Ramos (cell line): ENCODE measurements around the gene SGSH.
"Not testable (repeated sequence)": the region's sequence is repeated elsewhere in the genome, so short reads cannot be mapped to it uniquely, and the experiment has no call there.

Experiments used
- in situ Hi-C: fragments of 300-500 bp; cut with MboI; formaldehyde crosslinking; loops from one replicate; pipeline ENCODE4 v1.14.3; 2022; ENCODE audit warnings: low sequenced_read_pairs; ENCODE audit not compliant: unreplicated experiment

The SGSH gene

GRCh38 chr17:80220054-80220735, at the start of gene SGSH, which contains the start of gene SLC26A11:
SGSH (minus strand) TSS chr17:80220333; CDS start chr17:80220313, 20 bp downstream.
SLC26A11 (plus strand) TSS chr17:80220427; CDS start chr17:80221561, 1,134 bp downstream.
- in situ Hi-C loops: no loop called here

- in situ Hi-C loops: no loop called here
Measured at GRCh38 chr17:80269405-80269807, 49.3 kb upstream of the SGSH start.

DNA sequence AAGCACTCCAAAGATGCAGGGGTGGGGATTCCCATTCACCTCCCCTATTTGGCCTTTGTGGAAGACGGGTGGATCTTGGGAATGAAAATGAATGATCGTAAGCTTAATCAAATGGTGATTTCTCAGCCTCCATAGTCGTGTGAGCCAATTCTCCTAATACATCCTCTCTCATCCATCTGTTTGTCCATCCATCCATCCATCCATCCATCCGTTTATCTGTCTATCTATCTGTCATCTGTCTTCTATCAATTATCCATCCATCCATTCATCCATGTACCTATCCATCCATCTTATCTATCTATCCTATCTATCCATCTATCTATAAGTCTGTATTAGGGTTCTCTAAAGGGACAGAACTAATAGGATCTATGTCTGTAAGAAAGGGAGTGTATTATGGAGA, 48.3 kb upstream of the SGSH start:
- in situ Hi-C loops: no loop called here

DNA sequence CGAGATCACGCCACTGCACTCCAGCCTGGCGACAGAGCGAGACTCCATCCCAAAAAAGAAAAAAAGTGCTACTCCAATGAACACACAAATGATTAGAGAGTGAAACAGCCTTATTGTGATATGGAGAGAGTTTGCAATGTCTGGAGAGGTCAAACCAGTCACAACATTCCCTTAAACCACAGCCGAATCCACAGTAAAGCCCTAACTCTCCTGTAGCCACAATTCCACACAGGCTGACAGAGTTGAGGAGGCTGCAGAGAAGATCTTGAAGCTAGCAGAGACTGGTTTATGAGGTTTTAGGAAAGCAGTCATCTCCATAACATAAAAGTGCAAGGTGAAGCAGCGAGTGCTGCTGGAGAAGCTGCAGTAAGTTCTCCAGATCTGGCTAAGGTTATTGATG, 47.3 kb upstream of the SGSH start:
- in situ Hi-C loops: no loop called here

GRCh38 chr17:80265205-80266068, 45.3 kb upstream of the SGSH start:
- in situ Hi-C loops: no loop called here

DNA sequence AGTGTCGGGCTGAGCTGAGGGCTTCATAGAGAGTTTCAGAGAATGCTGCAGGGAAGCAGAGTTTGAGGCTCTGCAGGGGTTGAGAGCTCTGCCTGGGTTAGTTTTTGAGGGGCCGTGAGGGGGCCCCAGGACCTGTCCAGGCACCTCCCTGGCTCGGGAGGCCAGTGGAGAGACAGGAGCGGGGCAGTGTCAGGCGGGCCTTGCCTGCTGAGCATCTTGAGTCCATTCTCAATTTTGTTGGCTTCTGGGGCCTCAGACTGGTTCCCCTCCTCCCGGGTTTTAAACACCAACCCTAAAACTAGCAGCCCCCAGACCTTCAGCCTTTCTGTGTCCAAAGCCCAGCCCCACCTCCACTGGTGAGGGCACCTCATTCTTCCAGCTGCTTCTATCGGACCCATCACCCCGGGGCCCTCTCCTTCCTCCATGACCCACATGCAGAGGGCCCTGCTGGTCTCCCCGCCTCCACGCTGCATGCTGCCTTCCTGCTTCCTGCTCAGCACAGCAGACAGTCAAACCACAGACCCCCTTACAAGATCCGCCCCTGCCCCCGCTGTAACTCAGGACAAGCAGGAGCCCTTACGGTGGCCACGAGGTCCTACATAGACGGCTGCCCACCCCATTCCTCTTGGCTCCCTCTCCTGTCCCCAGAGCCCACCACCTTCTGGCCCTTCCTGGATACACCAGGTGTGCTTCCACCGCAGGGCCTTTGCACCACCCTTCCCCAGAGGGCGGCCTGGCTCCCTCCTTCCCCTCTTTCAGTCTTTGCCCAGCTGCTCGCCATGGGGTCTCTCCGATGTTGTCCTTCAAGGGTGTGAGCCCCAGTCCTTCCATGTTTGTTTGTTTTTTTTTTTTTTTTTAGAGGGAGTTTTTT, 44.3 kb upstream of the SGSH start:
- in situ Hi-C loops: no loop called here

DNA sequence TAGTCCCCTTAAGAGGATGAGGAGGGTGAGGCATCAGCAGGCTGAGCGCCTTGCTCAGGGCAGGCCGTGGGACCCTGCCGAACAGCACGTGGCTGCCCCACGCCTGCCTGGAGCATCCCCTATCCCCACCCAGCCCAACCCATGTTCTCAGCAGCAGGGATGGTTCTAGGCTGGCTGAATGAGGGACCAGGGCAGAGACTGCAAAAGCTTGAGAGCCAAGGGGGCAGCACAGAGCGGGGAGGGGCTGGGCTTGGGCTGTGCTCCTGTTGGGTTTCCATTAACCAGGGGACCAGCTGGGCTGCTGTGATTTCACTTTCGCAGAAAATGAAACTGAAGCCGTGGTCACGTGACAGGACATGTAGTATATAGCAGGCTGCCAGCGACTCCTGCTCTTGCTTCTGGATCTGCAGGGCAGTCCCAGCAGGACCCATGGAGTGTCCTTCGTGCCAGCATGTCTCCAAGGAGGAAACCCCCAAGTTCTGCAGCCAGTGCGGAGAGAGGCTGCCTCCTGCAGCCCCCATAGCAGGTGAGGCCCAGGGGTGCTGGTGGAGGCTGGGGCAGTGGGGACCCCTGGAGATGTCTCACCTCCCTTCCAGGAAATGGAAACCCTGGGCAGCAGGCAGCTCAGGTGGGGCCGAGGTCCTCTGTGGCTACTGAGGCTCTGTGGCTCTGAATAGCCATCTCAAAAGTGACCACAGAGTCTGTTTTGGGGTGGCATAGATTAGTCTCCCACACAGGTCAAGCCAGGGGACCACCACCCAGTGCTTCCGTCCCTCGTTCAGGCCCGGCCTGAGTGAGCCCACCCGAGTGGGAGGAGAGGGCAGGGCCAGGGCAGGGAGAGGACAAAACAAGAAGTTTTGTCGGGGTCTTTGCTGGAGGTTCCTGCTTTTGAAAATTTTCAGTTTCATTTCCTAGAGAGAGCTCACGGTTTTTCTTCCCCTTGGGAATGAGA, 43.4 kb upstream of the SGSH start:
- in situ Hi-C loops: no loop called here

DNA sequence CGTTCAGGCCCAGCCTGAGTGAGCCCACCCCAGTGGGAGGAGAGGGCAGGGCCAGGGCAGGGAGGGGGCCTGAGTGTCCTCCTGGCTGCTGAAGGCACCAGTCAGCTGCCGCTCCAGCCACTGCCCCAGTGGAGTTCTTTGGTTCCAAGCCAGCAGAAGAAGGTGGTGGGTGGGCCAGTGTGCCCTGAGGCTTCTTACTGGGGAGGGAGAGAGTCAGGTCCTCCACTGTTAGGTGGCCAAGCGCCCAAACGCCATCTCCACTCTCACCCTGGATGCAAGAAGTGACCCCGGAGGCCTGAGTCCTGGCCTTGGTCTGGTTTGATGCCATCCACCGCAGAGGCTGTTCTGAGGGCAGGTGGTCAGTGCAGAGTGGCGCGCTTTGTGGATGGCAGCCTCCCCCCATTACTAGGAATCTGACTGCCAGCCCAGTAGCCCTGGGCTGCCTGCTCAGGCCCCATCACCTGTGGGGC, 42.7 kb upstream of the SGSH start:
- in situ Hi-C loops: no loop called here

GRCh38 chr17:80262291-80262690, 42.2 kb upstream of the SGSH start:
- in situ Hi-C loops: no loop called here

DNA sequence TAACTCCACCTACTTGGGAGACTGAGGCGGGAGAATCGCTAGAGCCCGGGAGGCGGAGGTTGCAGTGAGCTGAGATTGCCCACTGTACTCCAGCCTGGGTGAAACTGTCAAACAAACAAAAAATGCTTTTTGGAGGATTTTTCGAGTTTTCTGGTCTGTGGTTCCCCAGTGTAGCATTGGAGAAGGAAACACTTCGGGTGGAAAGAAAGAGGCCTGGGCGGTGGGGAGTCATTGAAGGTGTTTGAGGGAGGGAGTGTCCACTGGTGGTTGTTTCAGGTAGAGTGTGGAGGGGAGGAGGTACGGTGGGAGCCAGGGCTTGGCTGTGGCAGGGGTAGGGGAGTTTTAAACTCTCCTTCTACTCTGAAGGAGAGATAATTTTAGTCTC, 41.8 kb upstream of the SGSH start:
- in situ Hi-C loops: no loop called here

- in situ Hi-C loops: no loop called here
Measured at GRCh38 chr17:80261159-80261894, 41.2 kb upstream of the SGSH start.

DNA sequence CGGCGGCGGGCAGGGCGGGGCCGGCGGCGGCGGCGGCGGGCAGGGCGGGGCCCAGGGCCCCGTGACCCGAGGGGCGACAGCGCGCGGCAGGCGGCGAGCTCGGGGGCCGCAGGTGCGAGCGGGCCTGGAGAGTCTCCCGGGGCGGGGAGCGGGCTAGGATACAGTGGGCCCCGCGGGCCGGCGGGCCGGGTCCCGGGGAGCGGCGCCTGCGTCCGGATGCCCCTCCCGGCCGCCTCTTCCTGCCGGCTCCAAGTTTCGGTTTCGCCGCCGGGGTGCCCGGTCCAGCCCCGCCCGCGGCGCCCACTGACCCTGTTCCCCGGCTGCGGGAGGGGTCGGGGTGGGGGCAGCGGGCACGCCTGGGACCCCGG, 40.6 kb upstream of the SGSH start, which contains the start of gene RNF213:
RNF213 (plus strand) TSS at position 62 of the 368 bp plus-strand sequence. CDS start 2,830 bp downstream, outside the sequence.
- in situ Hi-C loops: no loop called here

GRCh38 chr17:80260069-80260535, 40.0 kb upstream of the SGSH start:
- in situ Hi-C loops: no loop called here

DNA sequence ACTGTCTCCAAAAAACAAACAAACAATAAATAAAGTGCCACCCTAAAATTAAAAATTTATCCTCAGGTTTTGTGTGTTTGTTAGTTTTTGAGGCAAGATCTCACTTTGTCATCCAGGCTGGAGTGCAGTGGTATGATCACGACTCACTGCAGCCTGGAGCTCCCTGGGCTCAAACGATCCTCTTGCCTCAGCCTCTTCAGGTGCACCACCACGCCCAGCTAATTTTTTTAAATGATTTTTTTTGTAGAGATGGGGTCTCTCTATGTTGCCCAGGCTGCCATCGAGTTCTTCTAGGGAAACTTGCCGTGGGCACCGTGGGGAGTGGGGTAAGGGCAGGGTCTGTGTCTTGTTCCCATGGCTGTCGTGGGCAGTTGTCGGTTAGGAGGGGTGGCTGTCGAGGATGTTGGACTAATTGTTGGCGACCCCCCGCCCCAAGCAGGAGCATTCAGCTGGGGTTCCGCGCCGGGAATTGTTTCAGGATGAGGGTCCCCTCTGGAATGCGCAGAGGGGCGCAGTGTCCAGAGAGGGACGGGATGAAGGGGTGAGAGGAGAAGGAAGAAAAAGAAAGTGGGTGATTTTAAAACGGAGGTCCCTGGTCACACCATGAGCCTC, 39.4 kb upstream of the SGSH start:
- in situ Hi-C loops: no loop called here

GRCh38 chr17:80258296-80258695, 38.2 kb upstream of the SGSH start:
- in situ Hi-C loops: not testable (repeated sequence)

DNA sequence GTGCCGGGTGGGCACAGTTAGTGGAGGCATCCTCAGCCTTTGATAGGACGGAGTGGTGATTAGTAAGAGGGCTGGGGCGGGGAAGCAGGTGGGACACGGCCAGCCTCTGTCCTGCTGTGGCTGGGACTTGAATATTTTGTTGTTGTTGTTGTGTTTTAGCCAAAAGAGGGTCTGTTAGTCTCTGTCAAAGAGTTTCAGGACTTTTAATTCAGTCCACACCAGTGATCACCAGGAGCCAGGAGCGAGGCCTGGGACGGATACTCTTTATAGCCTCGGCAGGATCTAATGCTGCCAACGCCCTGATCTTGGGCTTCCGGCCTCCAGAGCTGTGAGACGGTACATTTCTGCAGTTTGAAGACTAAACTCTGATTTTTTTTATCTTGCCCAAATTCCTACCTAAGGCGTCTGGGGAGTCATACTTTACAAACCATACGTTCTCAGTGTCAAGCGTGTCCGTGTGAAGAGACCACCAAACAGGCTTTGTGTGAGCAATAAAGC, 37.6 kb upstream of the SGSH start:
- in situ Hi-C loops: no loop called here

GRCh38 chr17:80256034-80256350, 35.9 kb upstream of the SGSH start:
- in situ Hi-C loops: no loop called here
